Upper lobe of right lung (tissue), 1 donor: ENCODE data around the gene RPL18A. TPM values are rescaled to one million over a fixed set of nuclear protein-coding genes. Genes with fewer than 3 reads are reported as not detected.
A peak's percentile ranks its signal among the peaks of the same experiment; 100 is the strongest.

Experiments used
- ATAC-seq: fragments of 200-7000 bp; cut with Tn5 transposase; one replicate; pipeline ENCODE4 v1.9.1; 2020; ENCODE audit warnings: mild to moderate bottlenecking, moderate library complexity
- DNase-seq: peaks from one replicate; pipeline ENCODE4 v3.0.0-alpha.2; 2020
- H3K27ac ChIP-seq: fragments of 200-600 bp; one replicate; pipeline ENCODE4 v1.8.0; 2022
- H3K27me3 ChIP-seq: fragments of 200-600 bp; one replicate; pipeline ENCODE4 v1.8.0; 2022; ENCODE audit warnings: mild to moderate bottlenecking
- H3K36me3 ChIP-seq: fragments of 200-600 bp; one replicate; pipeline ENCODE4 v1.8.0; 2022
- H3K4me1 ChIP-seq: fragments of 200-600 bp; one replicate; pipeline ENCODE4 v1.8.0; 2022
- H3K4me3 ChIP-seq: fragments of 200-600 bp; one replicate; pipeline ENCODE4 v1.8.0; 2022; ENCODE audit warnings: mild to moderate bottlenecking
- H3K9me3 ChIP-seq: fragments of 200-600 bp; one replicate; pipeline ENCODE4 v1.8.0; 2022
- CTCF ChIP-seq: fragments of 200-600 bp; IDR thresholded peaks from one replicate; pipeline ENCODE4 v1.8.0; 2022; ENCODE audit warnings: antibody characterized with exemption
- intact Hi-C: fragments of 100-400 bp; cut with DNase I; formaldehyde crosslinking; loops from one replicate; pipeline ENCODE4 v1.11.0; 2022
- total RNA-seq: library from RNA; stranded (reverse); fragmentation: NEBNext Ultra II Directional; extraction: Animal tissue kit (Norgen Biotek cat#: 25700); gene quantifications from one replicate; pipeline ENCODE4 v1.2.1, GENCODE V29; 2021
- donor health status: DM: no; HTN: yes; CAD: no; lungs with severe emphysema.

The RPL18A gene
- total RNA-seq, 1 donor from 2014 or later = 1,315 TPM

DNA sequence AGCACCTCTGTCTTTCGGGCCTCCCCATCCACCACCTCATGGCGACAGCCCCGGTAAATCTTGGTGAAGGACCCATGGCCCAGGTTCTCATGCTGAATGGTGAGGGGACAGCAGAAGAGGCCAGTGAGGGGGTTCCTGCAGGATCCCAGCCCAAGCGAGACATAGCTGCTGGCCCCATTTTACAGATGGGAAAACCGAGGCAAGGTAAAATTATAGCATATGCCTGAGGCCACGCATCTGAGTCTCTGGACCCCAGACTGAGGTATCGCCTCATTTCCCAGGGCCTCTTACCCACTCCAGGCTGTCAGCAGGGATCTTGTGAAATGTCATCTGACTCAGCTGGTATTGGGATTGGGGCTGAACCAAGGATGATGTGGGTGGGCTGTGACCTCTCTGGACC is 21.7 kb upstream of the RPL18A start:
- Histone ChIP-seq H3K4me3 (no peak overlapping the region), H3K27ac (no peak overlapping the region), H3K4me1 (no peaks in the 10 kb centered on the region), H3K9me3 (no peaks in the 10 kb centered on the region), H3K27me3 (no peaks in the 10 kb centered on the region), H3K36me3 (peaks cover 9% of the 10 kb centered on the region)
- no peak for DNase-seq
- no peak for ATAC-seq
- intact Hi-C loops = no loop called here
- no peak for TF ChIP-seq CTCF

GRCh38 chr19:17840019-17840418 is 19.7 kb upstream of the RPL18A start:
- Histone ChIP-seq H3K9me3 (no peaks in the 10 kb centered on the region), H3K36me3 (peaks cover 9% of the 10 kb centered on the region), H3K27me3 (no peaks in the 10 kb centered on the region), H3K4me1 (no peaks in the 10 kb centered on the region), H3K27ac (no peak overlapping the region), H3K4me3 (no peak overlapping the region)
- intact Hi-C loops = no loop called here
- DNase-seq = no peak
- no peak for ATAC-seq
- no peak for TF ChIP-seq CTCF

- H3K27me3 ChIP-seq = no peaks in the 10 kb centered on the region
- no peak for ATAC-seq
- H3K36me3 ChIP-seq = peaks cover 9% of the 10 kb centered on the region
- intact Hi-C loops = no loop called here
- no peaks in the 10 kb centered on the region for H3K9me3 ChIP-seq
- no peak overlapping the region for H3K27ac ChIP-seq
- H3K4me1 ChIP-seq = no peaks in the 10 kb centered on the region
- no peak for TF ChIP-seq CTCF
- DNase-seq = no peak
- H3K4me3 ChIP-seq = no peak overlapping the region
These were observed 18.3 kb upstream of the RPL18A start for GRCh38 chr19:17841371-17841809.

- no peaks in the 10 kb centered on the region for H3K4me1 ChIP-seq
- peak overlapping the region; percentile 10 for H3K4me3 ChIP-seq
- intact Hi-C loops = no loop called here
- TF ChIP-seq CTCF = no peak
- DNase-seq (peak; percentile 79), ATAC-seq (peak; percentile 72)
- H3K27me3 ChIP-seq = peaks cover under 1% of the 10 kb centered on the region
- peaks cover 9% of the 10 kb centered on the region for H3K36me3 ChIP-seq
- H3K9me3 ChIP-seq = no peaks in the 10 kb centered on the region
- H3K27ac ChIP-seq = no peak overlapping the region
These were observed 17.7 kb upstream of the RPL18A start for GRCh38 chr19:17841810-17842662.

- intact Hi-C loops = no loop called here
- H3K4me1 ChIP-seq = no peaks in the 10 kb centered on the region
- H3K4me3 ChIP-seq = peak overlapping the region; percentile 10
- no peaks in the 10 kb centered on the region for H3K9me3 ChIP-seq
- DNase-seq (no peak), ATAC-seq (peak; percentile 2)
- H3K27ac ChIP-seq = no peak overlapping the region
- peaks cover 6% of the 10 kb centered on the region for H3K36me3 ChIP-seq
- H3K27me3 ChIP-seq = peaks cover 5% of the 10 kb centered on the region
- no peak for TF ChIP-seq CTCF
These were observed 16.9 kb upstream of the RPL18A start for GRCh38 chr19:17842663-17843291.
